ENCODE results near the gene PTPRN2. TPM values are rescaled to one million over a fixed set of nuclear protein-coding genes. Genes with fewer than 3 reads are reported as not detected.
"Not testable (repeated sequence)": the region's sequence is repeated elsewhere in the genome, so short reads cannot be mapped to it uniquely, and the experiment has no call there.

Gene PTPRN2
- total and polyA plus RNA-seq, 9 of the 15 experiments (the other 6 are each of a cell fraction or from before 2014, with no cell fraction given), result not detected

GRCh38 chr7:158351899-158352729, 235.5 kb downstream of the PTPRN2 start:
- H3K79me2 ChIP-seq (ENCODE audit: control insufficient read depth, insufficient read depth, low read length); H3K4me1 ChIP-seq (replicated peaks in 1 of 2; ENCODE audit: control insufficient read depth in 2 of 2, insufficient read depth in 2 of 2, low read length in 2 of 2); BruUV-seq (replicated peaks); DNase-seq (ENCODE audit: extremely low read depth in 1 of 4, low spot score in 3 of 4); CTCF ChIA-PET (ENCODE audit: low intra/inter-chr PET ratio); H3K4me3 ChIP-seq; H3K4me2 ChIP-seq (ENCODE audit: insufficient read depth, low read length); H3K9me3 ChIP-seq (replicated peaks; ENCODE audit: control insufficient read depth, insufficient read depth, low read depth, low read length); ATAC-seq; in situ Hi-C loops (cut with MboI); H3K9ac ChIP-seq (ENCODE audit: insufficient read depth in 1 of 2, low read depth in 2 of 2, low read length in 2 of 2); H3K36me3 ChIP-seq (ENCODE audit: control insufficient read depth, insufficient read depth, low read length); H3K9me1 ChIP-seq (ENCODE audit: control insufficient read depth, insufficient read depth, low read length); H3K27ac ChIP-seq (ENCODE audit: extremely low read depth, low read depth, low read length); FAIRE-seq; H2AFZ ChIP-seq (ENCODE audit: low read depth, low read length); H4K20me1 ChIP-seq (replicated peaks; ENCODE audit: control insufficient read depth, insufficient read depth, low read length): not testable (repeated sequence)
- POLR2A ChIA-PET, result interaction anchor here (0.8 kb wide), 1 partner anchor 11 kb away, joined by 4 read pairs; no protein-coding TSS in a partner anchor
- WGBS (ENCODE audit: insufficient coverage, low coverage, missing lambda C conversion rate), result 0% methylated on average over 14 of the region's 30 CpGs
- peaks cover 11 to 42% of the 10 kb centered on the region in 2 experiments; a peak in 3 of 5 replicates for H3K27me3 ChIP-seq (ENCODE audit: control insufficient read depth in 2 of 2, insufficient read depth in 2 of 2, low read length in 2 of 2)
- intact Hi-C loops (cut with micrococcal nuclease), result loop anchor here (10.0 kb wide), 1 partner anchor 917 kb away; no protein-coding TSS in a partner anchor

GRCh38 chr7:158351481-158351880, 236.1 kb downstream of the PTPRN2 start:
- Histone ChIP-seq H3K9me3 (replicated peaks; ENCODE audit: control insufficient read depth, insufficient read depth, low read depth, low read length) (no peaks in the 10 kb centered on the region), H3K27ac (ENCODE audit: extremely low read depth, low read depth, low read length) (no peak overlapping the region), H3K4me1 (replicated peaks in 1 of 2; ENCODE audit: control insufficient read depth in 2 of 2, insufficient read depth in 2 of 2, low read length in 2 of 2) (no peaks in the 10 kb centered on the region), H3K9me1 (ENCODE audit: control insufficient read depth, insufficient read depth, low read length) (no peaks in the 10 kb centered on the region), H3K27me3 (ENCODE audit: control insufficient read depth in 2 of 2, insufficient read depth in 2 of 2, low read length in 2 of 2) (peaks cover 11 to 40% of the 10 kb centered on the region in 2 experiments; a peak in 3 of 5 replicates), H4K20me1 (replicated peaks; ENCODE audit: control insufficient read depth, insufficient read depth, low read length) (no peaks in the 10 kb centered on the region), H3K4me2 (ENCODE audit: insufficient read depth, low read length) (no peak overlapping the region), H3K79me2 (ENCODE audit: control insufficient read depth, insufficient read depth, low read length) (no peaks in the 10 kb centered on the region), H3K36me3 (ENCODE audit: control insufficient read depth, insufficient read depth, low read length) (no peaks in the 10 kb centered on the region), H2AFZ (ENCODE audit: low read depth, low read length) (no peak overlapping the region), H3K4me3 (no peak overlapping the region), H3K9ac (ENCODE audit: insufficient read depth in 1 of 2, low read depth in 2 of 2, low read length in 2 of 2) (no peak overlapping the region)
- no peak for TF ChIP-seq SP2 (IDR thresholded peaks at IDR 0.05; ENCODE audit: extremely low read depth, low read depth, low read length, poor library complexity, severe bottlenecking)
- TF ChIP-seq ARNT (IDR thresholded peaks at IDR 0.05), result no peak
- no peak for TF ChIP-seq PHTF2 (CRISPR knock-in tag; IDR thresholded peaks at IDR 0.05)
- TF ChIP-seq MTA3 (IDR thresholded peaks at IDR 0.05; ENCODE audit: borderline replicate concordance), result no peak
- TF ChIP-seq SRSF9 (IDR thresholded peaks at IDR 0.05; ENCODE audit: borderline replicate concordance, low read depth, low read length), result no peak
- TF ChIP-seq ZNF436 (CRISPR knock-in tag; IDR thresholded peaks at IDR 0.05), result no peak
- no peak for TF ChIP-seq ZNF609 (CRISPR knock-in tag; IDR thresholded peaks at IDR 0.05; ENCODE audit: borderline replicate concordance)
- no peak for TF ChIP-seq CBX1 (IDR thresholded peaks at IDR 0.05; ENCODE audit: low read depth)
- no peak for TF ChIP-seq DDX20 (tag; IDR thresholded peaks at IDR 0.05; ENCODE audit: low read depth)
- BruUV-seq (replicated peaks), result no TSS peak
- DNase-seq (ENCODE audit: extremely low read depth in 1 of 4, low spot score in 3 of 4) (no peak), ATAC-seq (no peak), FAIRE-seq (no peak)
- WGBS (ENCODE audit: insufficient coverage, low coverage, missing lambda C conversion rate), result 2% methylated on average over 9 of the region's 9 CpGs
- in situ Hi-C loops (cut with MboI), result no loop called here
- ChIA-PET CTCF (ENCODE audit: low intra/inter-chr PET ratio) (no interaction called here), POLR2A (no interaction called here)
- intact Hi-C loops (cut with micrococcal nuclease), result loop anchor here (10.0 kb wide), 1 partner anchor 917 kb away; no protein-coding TSS in a partner anchor
